Right kidney (tissue), 1 donor: ENCODE measurements around the gene WHAMM.
"Not testable (repeated sequence)": the region's sequence is repeated elsewhere in the genome, so short reads cannot be mapped to it uniquely, and the experiment has no call there.

ENCODE experiments used
- DNase-seq: peaks from one replicate; pipeline ENCODE4 v3.0.0-alpha.2; 2016

WHAMM gene

DNA sequence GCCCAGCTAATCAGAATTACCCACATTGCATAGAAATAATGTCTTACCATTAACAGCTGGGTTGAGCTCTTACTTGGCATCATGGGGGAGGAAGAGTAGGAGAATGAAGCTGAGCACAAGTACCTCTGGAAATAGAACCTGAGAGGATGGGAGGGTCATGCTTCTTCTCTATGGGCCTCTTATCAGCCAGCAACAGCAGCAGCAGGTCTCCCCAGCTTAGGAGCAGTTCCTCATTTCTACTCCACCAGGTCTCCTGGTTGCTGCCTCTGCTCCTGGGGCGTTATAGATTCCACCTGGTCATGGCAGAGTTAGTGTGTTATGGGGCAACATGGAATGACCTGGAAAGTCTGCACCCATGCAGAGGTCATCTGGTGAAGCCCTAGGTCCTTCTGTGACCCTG, 6.9 kb upstream of the WHAMM start:
- no peak for DNase-seq

DNA sequence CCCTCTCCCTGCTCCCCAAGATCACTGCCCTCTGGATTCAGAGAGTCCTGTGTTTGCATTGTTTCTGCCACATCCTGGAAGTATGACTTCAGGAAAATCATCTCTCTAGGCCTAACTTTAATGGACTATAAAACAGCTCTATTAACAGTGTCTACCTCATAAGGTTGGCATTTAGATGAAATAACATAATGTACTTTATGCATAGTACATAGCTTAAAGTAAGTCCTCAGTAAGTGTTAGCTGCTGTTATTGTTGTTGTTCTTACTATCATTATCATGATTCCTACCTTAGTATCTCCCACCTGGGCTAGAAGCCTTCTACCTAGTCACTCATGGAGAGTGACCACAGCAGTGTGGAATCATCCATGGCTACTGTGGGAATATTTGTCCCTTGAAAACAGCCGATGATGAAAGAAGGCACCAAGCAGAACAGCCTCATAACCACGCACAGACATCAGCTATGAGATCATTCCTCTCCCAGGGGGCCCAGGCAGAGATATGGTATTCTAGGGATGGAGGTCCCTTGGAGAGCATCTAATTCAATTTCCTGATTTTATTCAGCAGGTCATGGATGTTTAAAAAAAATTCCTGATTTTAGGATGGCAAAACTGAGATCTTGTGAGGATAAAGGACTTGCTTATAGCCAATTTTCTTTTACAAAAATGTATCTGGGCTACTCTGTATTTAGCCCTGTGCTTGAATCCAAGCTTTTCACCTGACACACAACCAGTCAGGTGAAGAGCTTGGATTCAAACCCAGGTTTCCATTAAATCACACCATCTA, 5.4 kb upstream of the WHAMM start:
- DNase-seq = no peak

- no peak for DNase-seq
Observed at GRCh38 chr15:82804575-82804949, 4.9 kb upstream of the WHAMM start.

- no peak for DNase-seq
Observed at GRCh38 chr15:82805994-82806406, 3.4 kb upstream of the WHAMM start, which contains the start of gene FSD2. Gene FSD2, minus strand, starts transcription at chr15:82806069. Its CDS starts 18,679 bp downstream, at chr15:82787390.

GRCh38 chr15:82807920-82808633, 1.4 kb upstream of the WHAMM start:
- no peak for DNase-seq

DNA sequence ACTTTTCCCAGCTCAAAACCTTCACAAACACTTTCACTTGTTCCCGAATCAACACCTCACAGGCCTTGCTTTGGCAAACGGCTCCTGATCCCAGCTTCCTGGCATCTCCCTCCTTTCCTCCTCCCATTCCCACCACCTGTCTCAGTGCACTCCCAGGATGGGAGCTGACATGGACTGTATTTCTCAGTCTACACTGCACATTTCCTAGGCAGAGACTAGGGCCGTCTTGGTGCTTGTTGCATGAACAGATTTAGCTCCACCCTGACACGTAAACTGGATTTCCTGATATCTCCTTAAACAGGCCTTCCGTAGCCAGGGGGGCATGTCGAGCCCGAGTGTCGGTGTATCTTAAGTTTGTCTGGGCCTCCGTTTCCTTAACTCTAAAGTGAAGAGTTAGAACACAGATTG, 790 bp upstream of the WHAMM start:
- no peak for DNase-seq

- peak; percentile 81 for DNase-seq
Observed at GRCh38 chr15:82810061-82810889, 847 bp downstream of the WHAMM start.

DNA sequence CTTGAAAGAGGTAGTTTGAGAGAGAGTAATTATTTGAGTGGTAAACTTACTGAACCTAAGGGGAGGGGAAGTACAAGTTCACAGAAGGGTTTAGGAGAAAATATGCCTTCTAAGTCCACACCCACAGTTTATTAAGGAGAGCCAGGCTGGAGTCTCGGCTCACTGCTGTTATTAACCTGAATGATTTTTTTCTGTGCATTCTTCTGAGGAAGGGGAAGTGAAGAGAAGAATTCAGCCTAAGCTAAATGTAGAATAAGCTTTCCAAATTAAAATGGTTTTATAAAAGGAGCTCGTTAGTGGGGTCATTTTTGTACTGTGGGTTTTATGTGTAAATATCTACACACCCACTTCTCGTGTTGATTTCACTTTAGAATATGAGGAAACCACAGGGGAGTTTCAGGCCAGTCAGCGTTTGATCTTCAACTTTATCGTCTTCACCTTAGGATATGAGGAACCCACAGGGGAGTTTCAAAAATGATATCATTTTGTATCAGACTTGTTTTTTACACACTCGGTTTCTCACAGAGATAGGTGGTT, 1.5 kb downstream of the WHAMM start:
- DNase-seq = no peak

DNA sequence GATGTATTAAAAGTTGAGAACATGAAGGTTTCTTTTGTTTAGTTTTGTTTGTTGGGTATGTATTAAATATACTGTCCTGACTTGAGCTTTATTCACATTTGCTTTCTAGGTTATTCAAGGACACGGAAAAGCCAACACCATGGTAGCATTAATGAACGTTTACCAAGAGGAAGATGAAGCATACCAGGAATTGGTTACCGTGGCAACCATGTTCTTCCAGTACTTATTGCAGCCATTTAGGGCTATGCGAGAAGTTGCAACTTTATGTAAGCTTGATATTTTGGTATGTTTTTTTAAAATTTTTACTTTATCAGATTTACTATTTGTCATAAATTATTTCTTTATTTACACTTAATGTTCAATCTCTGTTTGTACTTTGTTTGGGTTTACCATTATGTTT, 3.6 kb downstream of the WHAMM start:
- no peak for DNase-seq

GRCh38 chr15:82820128-82820527, 10.7 kb downstream of the WHAMM start:
- no peak for DNase-seq

- not testable (repeated sequence) for DNase-seq
Observed at GRCh38 chr15:82821396-82821795, 12.0 kb downstream of the WHAMM start.

DNA sequence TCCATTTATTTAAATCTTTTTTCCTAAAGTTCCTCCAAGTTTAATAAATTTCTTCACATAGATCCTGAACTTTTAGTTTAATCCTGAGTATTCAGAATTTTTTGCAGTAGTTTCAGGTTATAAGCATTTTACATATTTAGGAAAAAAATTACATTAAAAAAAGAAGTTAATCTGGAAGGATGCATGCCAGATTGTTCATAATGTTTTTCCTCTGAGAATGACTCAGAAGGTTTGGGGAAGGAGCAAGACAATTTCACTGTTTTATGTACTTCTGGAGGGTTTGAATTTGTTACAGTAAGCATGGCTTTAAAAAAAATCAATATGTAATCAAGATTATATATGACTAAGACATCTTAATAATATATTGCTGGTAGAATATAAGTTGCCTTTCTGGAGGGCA, 12.4 kb downstream of the WHAMM start:
- not testable (repeated sequence) for DNase-seq

- no peak for DNase-seq
Observed at GRCh38 chr15:82823049-82823448, 13.6 kb downstream of the WHAMM start.

DNA sequence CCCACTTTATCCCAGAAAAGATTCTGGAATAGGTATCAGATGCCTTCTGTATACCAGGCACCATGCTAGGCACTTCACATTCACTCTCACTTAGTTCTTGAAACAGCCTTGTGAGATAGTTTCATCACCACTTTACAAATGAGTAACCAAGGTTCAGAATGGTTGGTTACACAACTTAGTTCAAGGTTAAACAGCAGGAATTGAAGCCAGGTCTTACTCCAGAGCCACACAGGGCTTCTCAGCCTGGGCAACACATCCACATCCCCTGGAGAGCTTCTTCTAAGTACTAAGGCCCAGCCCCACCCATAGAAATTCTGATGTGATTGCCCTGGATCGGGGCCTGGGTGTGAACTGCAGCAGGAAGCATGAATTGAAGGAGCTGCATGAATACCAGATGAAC, 18.6 kb downstream of the WHAMM start:
- DNase-seq = no peak

- no peak for DNase-seq
Observed at GRCh38 chr15:82829234-82829633, 19.8 kb downstream of the WHAMM start.

DNA sequence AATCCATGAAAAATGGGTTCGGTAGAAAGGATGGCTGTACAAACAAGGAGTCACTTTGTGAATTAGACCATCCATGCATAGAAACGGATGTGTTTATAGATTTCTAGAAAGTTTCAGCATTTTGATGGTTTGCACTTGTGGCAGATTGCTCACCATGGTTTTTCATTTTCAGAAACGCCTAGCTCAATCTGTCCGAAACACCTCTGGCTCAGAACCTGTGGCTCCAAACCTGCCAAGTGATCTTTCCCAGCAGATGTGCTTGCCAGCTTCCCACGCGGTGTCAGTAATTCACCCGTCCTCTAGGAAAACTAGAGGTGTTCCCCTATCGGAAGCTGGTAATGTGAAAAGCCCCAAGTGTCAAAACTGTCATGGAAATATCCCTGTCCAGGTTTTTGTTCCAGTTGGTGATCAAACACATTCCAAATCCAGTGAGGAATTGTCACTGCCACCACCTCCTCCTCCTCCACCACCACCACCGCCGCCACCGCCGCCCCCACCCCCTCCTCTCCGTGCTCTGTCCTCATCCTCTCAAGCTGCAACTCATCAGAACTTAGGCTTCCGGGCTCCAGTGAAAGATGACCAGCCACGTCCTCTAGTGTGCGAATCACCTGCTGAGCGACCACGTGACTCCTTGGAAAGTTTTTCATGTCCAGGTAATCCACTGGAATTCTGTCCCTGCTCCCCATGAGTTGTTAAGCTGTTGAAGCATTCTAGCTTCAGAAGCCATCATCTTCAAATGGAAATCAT, 21.2 kb downstream of the WHAMM start:
- DNase-seq = no peak

GRCh38 chr15:82831894-82832600, 22.6 kb downstream of the WHAMM start:
- no peak for DNase-seq

- no peak for DNase-seq
Observed at GRCh38 chr15:82832601-82833361, 23.4 kb downstream of the WHAMM start.

- DNase-seq = no peak
Observed at GRCh38 chr15:82833362-82833682, 23.9 kb downstream of the WHAMM start.

- DNase-seq = no peak
Observed at GRCh38 chr15:82835391-82835917, 26.0 kb downstream of the WHAMM start.
